ENCODE measurements around the gene ATP13A5.

ATP13A5 gene

GRCh38 chr3:193347521-193348501 lies 30.7 kb downstream of the ATP13A5 start:
- DNase-seq (ENCODE audit: low read depth), result no peak

GRCh38 chr3:193346259-193346658 lies 32.3 kb downstream of the ATP13A5 start:
- no peak for DNase-seq (ENCODE audit: low read depth)

DNA sequence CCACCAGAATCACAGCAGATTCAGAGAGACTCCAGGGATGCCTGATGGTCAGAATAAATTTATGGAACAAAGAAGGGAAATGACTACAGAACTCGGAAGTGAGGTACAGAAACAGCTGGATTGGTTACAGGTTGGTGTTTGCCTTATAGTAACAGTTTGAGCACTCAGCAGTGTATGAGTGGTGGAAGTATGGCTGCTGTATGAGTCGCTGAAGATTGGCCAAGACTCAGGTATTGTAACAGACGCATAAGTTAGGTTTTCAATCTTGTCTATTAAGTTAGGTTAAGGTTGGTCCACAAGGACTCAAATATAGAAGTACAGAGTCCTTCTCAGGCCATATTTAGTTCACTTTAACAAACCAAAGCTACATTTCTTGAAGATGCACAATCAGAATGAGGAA lies 33.1 kb downstream of the ATP13A5 start:
- no peak for DNase-seq (ENCODE audit: low read depth)

DNA sequence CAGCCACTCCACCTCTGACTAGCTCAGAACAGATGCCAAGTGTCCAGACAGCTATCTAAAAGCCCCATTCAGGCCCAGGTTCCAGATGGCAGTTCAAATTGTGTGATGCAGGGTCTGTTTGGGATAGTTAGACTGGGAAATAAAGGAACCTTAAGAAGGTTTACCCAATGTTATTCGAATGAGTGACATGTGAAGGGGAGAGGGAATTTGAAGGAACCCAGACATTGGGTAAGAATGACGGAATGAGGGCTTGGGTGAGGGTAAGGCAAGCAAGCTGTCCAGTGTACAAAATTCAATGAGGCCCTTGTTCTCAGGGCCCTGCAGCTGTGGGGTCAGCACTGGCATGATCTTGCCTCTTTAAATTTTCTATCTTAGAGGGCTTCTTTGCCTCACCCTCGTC lies 34.1 kb downstream of the ATP13A5 start:
- DNase-seq (ENCODE audit: low read depth), result no peak

- no peak for DNase-seq (ENCODE audit: low read depth)
Measured at GRCh38 chr3:193343726-193344222, 34.8 kb downstream of the ATP13A5 start.

GRCh38 chr3:193342551-193342950 lies 36.0 kb downstream of the ATP13A5 start:
- DNase-seq (ENCODE audit: low read depth), result no peak

DNA sequence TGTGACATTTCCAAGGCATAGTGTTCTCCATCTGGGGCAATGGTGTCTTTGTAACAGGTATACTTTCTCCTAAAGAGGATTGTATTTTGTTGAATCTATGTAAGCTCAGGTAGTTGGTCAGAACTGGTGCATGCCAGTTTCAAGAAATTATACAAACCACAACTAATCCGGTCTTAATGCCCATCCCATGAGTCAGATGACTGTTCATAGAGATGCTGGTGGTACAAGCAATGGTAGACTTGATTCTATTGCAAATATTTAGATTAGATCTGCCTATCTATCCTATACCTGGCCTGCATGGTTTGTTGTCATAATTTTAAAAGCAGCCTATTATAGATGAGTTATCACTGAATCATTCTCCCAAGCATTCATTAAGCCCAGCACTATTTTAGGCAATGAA lies 43.5 kb downstream of the ATP13A5 start:
- DNase-seq (ENCODE audit: low read depth), result no peak

- no peak for DNase-seq (ENCODE audit: low read depth)
Measured at GRCh38 chr3:193333229-193333628, 45.3 kb downstream of the ATP13A5 start.

DNA sequence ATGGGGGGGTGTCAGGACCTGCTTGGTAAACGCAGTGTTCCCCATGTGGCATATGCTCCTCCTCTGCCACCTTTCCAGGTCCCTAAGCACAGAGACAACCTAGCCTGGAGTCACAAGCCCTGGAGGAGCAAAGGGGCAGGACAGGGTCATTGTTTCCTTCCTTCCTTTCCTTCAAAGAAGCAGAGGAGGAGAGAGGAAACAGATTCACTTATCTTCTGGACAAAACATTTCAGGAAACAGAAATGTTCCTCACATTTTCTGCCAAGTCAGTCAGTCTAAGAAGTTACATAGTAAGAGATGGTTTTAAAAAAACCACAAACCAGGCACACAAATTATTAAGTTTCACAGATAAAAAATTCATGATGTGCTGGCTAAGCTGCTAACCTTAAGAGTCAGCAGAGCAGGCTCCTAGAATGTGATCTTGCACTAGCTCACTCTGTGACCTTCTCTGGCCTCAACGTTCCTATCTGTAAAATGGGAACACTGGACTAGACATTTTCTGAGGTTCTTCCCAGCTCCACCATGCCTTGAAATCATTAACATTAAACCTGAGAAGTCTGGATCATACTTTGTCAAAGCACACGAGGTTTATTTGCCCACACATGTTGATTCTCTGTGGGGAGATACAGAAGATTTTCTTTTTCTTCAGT lies 47.9 kb downstream of the ATP13A5 start:
- DNase-seq (ENCODE audit: low read depth), result no peak

DNA sequence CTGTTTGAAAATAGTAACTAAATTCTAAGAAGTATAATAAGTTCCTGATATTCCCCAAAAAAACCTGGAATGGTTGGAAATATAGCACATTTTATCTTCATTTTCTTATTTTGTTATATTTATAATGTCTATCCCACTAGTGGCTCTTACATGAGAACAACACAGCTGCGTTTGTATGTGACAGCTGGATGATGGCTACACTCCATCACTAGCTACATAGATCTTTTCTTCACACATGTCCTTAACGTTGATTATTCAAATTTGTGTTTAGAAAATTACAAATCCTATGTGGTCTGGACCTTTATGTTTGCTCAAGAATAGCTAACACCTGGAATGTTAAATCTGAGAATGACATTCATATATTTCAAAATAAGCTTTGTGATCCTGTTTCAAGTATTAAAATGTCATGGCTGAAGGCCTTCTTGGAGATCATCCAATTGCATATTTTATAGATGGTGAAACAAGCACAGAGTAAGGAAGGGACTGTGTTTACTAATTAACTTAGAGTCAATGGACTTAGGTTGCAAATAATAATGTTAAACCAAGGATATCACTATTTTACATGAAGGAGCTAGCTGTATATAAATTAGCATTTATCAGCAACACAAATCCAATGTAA lies 60.8 kb downstream of the ATP13A5 start:
- DNase-seq (ENCODE audit: low read depth), result no peak

DNA sequence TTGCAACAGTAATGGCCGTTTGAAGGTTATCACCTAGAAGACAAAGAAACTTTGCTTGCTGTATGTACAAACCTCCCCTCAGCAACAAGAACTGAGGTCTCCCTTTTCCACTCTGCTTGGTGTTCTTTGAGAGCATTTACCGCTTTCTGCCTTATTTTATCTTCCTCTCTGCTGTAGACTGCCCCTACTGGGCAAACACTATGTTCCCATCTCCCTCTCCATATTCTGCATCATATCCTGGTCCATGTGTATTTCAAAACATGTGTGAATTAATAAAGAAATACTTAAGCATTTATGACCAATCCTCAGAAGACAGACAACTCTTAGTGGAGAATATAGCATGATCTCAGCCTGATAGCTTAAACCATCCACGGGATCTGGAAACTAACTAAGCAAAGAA lies 64.4 kb downstream of the ATP13A5 start:
- no peak for DNase-seq (ENCODE audit: low read depth)

GRCh38 chr3:193313061-193313958 lies 65.2 kb downstream of the ATP13A5 start:
- no peak for DNase-seq (ENCODE audit: low read depth)

- DNase-seq (ENCODE audit: low read depth), result no peak
Measured at GRCh38 chr3:193310914-193311723, 67.4 kb downstream of the ATP13A5 start.

GRCh38 chr3:193305356-193305755 lies 73.2 kb downstream of the ATP13A5 start:
- no peak for DNase-seq (ENCODE audit: low read depth)

DNA sequence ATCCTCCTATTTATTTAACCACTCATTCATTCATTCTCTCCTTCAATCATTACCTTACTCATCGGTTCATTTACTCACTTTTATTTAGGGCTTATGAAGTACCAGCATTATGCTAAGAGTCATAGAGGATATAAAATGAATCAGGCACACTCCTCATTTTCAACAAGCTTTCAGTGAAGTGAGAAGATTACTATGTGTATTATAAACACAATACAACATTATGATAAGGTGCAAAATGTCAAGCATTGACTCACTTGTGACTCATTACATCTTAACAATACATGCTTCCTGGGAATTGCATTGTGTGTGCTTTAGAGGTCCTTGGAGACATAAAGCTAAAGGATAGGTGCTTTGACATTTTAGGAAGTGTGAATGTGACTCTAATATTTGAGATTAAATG lies 77.1 kb downstream of the ATP13A5 start:
- no peak for DNase-seq (ENCODE audit: low read depth)

DNA sequence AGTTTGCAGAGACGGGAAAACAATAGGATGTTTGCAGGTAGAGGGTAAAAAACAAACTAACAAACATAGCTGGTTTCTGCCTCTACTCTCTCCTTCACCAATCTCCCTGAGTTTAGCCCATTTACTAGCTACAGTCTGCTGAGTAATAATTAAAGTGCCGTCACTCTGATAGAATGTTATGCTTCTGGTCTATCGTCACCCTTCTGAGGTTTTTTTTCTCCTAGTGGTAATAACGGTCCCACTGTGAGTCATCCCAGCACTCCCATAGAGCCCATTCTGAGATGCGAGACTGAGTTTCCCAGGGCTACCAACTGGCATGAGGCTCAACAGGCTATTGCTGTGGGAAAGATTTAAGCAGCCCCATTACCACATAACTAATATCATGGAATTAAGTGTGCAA lies 81.1 kb downstream of the ATP13A5 start:
- no peak for DNase-seq (ENCODE audit: low read depth)

- no peak for DNase-seq (ENCODE audit: low read depth)
Measured at GRCh38 chr3:193295985-193296384, 82.6 kb downstream of the ATP13A5 start.

DNA sequence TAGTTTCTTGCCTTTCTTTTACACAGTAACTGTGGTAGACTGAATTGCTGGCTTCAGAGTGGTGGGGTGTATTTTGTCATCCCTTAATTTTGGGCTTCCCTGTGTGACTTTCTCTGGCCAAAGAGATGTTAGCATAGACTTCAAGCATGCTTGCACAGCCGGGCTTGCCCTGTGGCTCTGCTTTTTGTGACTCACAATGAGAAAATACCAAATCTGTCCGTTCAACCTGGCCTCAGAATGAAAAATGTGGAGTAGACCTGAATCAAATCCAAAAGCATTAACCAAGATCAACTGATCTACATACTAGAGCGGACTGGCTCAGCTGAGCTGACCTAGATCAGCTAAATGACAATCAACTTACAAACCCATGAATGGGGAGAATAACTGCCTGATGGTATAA lies 86.2 kb downstream of the ATP13A5 start:
- no peak for DNase-seq (ENCODE audit: low read depth)

DNA sequence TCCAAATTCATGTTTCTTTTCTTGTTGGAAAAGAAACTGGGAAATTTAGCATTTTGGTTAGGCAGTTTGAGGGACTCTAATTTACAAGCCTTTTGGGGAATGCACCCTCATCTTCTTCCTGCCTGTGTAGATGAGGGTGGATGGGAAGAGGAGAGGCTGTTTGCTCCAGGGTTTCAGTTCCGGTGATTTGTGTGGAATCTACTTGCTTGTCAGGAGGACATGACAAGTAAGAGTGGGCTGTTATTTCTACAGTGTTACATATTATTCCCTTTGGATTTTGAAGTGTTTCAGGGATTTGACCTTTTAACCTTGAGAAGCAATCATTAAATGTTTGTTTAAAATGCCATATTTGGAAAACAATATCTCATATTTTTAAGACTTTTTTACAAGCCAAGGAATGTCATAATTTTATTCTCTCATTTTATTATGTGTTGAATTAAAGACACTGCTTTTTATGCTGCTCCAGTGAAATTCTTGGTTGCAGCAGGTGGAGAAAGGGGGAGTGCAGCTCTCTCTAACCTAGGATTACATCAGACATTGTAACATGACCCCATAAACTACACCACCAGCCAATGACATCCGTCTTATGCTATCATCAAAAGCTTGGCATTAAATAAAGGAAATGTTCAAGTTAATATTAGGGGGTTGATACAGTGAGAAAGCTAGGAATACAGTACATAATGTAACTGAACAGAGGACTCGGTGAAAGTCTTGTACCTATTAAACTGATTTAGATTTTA lies 107.3 kb downstream of the ATP13A5 start:
- DNase-seq (ENCODE audit: low read depth), result no peak

- DNase-seq (ENCODE audit: low read depth), result no peak
Measured at GRCh38 chr3:193270451-193270850, 108.1 kb downstream of the ATP13A5 start.

All from activated gamma-delta T cell treated with anti-CD3 and anti-CD28 coated beads, Interleukin-2, amount 50 U/mL, for 16 hours (primary cell).